HG03045 (cell line): Measurements from ENCODE around the gene PCMT1.
"Not testable (repeated sequence)": the region's sequence is repeated elsewhere in the genome, so short reads cannot be mapped to it uniquely, and the experiment has no call there.

Source experiments
- ATAC-seq: cut with Tn5 transposase; IDR thresholded peaks from one replicate; pipeline ENCODE4 v1.9.1; 2021; ENCODE audit warnings: mild to moderate bottlenecking, moderate library complexity; ENCODE audit not compliant: unreplicated experiment

PCMT1 gene

GRCh38 chr6:149852881-149853280 lies 103.3 kb downstream of the PCMT1 start:
- no peak for ATAC-seq

- ATAC-seq, result not testable (repeated sequence)
These were observed 104.5 kb downstream of the PCMT1 start for GRCh38 chr6:149854017-149854416.

- ATAC-seq, result no peak
These were observed 105.0 kb downstream of the PCMT1 start for GRCh38 chr6:149854532-149854931.

GRCh38 chr6:149855040-149855654 lies 105.6 kb downstream of the PCMT1 start:
- ATAC-seq, result no peak

- no peak for ATAC-seq
These were observed 106.2 kb downstream of the PCMT1 start for GRCh38 chr6:149855741-149856140.

GRCh38 chr6:149856256-149856994 lies 106.9 kb downstream of the PCMT1 start:
- ATAC-seq, result no peak

GRCh38 chr6:149857541-149857940 lies 108.0 kb downstream of the PCMT1 start:
- no peak for ATAC-seq

GRCh38 chr6:149859368-149859767 lies 109.8 kb downstream of the PCMT1 start:
- ATAC-seq, result no peak

GRCh38 chr6:149859938-149860337 lies 110.4 kb downstream of the PCMT1 start:
- ATAC-seq, result no peak

- ATAC-seq, result no peak
These were observed 110.9 kb downstream of the PCMT1 start for GRCh38 chr6:149860513-149860833.
